Measurements from ENCODE around the gene MIB1.

DNA sequence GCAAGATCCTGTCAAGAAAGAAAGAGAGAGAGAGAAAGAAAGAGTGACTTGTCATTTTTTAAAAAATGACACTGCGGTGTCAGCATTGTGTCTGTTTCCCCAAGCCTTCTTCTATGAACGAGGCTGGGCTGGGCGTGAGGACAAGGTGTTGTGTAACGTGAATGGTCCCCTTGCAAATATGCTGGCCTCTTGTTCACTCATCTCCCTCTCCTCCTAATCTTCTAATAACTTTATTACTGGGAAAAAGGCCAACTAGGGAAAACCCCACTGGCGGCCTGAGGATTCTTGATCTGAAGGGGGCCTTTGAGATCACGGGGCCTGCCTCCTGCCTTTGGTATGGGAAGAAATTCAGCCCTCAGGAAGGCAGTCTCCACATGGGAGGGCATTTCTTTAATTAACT lies 163.1 kb downstream of the MIB1 start:
- TF ChIP-seq, protein P1, sequence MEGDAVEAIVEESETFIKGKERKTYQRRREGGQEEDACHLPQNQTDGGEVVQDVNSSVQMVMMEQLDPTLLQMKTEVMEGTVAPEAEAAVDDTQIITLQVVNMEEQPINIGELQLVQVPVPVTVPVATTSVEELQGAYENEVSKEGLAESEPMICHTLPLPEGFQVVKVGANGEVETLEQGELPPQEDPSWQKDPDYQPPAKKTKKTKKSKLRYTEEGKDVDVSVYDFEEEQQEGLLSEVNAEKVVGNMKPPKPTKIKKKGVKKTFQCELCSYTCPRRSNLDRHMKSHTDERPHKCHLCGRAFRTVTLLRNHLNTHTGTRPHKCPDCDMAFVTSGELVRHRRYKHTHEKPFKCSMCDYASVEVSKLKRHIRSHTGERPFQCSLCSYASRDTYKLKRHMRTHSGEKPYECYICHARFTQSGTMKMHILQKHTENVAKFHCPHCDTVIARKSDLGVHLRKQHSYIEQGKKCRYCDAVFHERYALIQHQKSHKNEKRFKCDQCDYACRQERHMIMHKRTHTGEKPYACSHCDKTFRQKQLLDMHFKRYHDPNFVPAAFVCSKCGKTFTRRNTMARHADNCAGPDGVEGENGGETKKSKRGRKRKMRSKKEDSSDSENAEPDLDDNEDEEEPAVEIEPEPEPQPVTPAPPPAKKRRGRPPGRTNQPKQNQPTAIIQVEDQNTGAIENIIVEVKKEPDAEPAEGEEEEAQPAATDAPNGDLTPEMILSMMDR (IDR thresholded peaks at IDR 0.05; ENCODE audit: low read depth, low read length, poor library complexity, severe bottlenecking), result no peak
- no peak for TF ChIP-seq EZH2phosphoT487 (IDR thresholded peaks at IDR 0.05; ENCODE audit: borderline replicate concordance, low read length)
